MM.1S (cell line): ENCODE results near the gene MYZAP.

Experiments used
- EZH2 ChIP-seq: fragments of 300-600 bp; sonication (generic); optimal IDR thresholded peaks from 2 replicates; pipeline ENCODE3; 2017; ENCODE audit warnings: low read depth, mild to moderate bottlenecking, antibody characterized with exemption, low read length, mixed read lengths
- EZH2phosphoT487 ChIP-seq: fragments of 300-600 bp; sonication (generic); IDR thresholded peaks from 2 replicates; pipeline ENCODE4 v1.6.1; 2018; ENCODE audit warnings: antibody characterized with exemption, low read length

GRCh38 chr15:57684491-57685151 is 92.9 kb downstream of the MYZAP start:
- TF ChIP-seq EZH2 (no peak), EZH2phosphoT487 (no peak)
